NCI-H187 (cell line): Measurements from ENCODE around the gene SPA17.

Source experiments
- DNase-seq, 2 experiments: peaks; one replicate each; lab custom pipeline; 2025; lab: John Stamatoyannopoulos, UW

The SPA17 gene

DNA sequence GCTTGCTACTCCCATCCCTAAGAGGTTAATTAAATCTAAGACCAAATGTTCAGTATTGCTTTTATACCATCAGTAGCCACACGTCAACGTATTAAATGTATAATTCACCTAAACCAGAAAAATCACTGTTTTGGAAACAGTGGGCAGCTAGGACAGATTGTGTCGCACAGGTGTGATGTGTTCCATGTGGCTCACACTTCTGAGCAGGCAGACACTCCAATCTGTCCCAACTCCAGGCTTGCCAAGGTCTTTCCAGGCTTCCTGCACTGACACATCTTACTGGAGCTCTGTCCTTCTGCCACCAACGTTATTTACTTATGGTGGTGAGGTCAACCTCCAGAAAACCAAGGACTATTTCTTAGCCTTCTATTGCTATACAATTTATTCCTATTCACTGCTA, 11.6 kb upstream of the SPA17 start:
- DNase-seq: no peak

DNA sequence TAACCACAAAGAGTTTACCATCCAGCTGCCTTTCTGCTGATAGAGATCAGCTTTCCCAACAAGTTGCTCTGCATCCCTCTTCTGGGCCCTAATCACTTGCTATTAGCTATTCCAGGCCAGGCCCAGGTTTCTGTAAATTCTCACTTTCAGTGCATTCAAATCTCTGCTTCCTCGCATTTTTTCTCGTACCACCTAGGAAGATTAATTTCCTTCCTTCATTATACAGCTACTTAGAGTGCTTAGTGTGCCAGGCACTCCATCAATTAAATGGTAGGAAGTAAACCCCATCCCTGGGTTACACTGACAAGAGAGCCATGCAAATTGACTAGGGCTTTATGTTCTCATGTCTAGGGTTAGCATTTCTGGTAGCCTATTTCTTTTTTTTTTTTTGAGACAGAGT, 9.8 kb upstream of the SPA17 start:
- DNase-seq: no peak

DNA sequence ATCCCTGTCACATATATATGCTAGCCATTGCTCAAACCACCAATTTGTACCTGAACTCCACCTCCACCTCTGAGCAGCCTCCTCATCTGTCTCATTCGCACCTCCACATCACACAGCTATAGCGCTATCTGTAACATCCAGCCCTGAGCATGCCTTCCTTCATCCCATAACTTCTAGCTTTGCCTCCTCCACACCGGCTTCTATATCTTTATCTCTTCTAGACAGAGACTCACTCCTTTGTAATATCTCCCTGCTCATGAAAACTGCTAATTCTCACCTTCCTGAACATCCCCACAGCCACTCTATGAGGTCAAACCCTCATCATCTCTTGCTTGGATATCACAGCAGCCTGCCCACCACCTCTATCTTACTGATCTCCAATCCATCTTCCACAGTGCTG, 6.1 kb upstream of the SPA17 start:
- DNase-seq: no peak

- DNase-seq: no peak
Measured at GRCh38 chr11:124669193-124669592, 4.5 kb upstream of the SPA17 start.

GRCh38 chr11:124670732-124671131, 3.0 kb upstream of the SPA17 start:
- DNase-seq: no peak

DNA sequence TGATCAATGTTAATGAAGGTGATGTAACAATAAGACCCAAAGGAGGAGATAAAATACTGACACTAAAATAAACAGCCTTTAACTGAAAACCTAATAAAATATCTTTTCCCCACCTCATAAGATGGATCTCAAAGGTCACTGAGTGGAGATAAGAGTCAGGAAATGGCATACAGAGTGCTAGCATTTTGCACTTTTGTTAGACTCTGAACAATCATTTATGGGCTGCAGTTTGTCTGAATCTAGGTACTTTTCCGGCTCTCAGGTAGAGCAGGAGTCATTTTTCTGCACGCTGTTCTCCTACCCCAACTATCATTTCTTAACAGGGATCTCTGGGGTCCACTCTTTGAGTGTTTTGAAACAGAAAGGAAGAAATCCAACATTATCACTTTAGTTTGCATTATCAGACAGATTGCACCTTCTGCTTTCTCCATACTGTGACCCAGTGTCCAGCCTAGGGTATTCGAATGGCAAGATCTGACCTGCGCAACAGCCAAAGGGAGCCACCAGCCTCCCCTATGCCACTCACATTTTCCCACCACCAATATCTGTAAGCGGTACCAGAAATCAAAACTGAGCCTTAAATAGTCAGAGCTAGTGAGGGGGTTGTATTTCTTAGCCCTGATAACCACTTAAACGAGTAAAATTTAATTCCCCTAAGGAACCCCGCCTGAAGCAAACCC, 1.0 kb upstream of the SPA17 start:
- no peak for DNase-seq

DNA sequence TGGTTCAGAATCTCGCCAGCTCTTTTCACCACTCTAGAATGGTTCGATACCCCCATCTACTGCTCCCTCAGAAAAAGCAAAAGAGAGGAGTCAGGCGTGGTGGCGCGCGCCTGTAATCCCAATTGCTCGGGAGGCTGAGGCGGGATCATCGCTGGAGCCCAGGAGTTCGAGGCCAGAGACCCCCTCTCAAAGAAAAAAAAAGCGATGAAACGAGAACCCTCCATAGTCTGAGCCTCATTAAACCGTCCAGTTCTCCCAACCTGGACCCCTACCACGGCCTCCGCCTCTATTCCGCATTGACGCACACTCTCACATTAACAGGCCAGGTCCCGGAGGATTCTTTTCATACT, 439 bp downstream of the SPA17 start:
- DNase-seq: no peak

DNA sequence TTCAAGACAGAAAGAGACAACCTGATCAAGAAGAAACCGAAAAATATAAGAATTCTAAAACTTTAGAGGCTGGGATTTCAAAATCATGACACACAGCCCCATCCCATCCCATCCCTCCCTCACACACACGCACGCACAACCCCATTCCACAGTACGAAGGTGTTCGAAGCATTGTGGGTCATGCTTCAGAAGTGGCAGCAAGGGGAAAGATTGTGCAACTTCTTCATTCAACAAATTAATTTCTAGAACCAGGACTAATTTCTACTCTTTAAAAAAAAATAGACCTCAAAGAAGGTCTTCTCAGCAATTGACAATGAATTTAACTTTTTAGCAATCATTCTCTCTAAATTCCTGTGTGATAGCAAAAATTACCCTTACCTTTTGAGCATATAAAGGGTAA, 867 bp downstream of the SPA17 start:
- no peak for DNase-seq

DNA sequence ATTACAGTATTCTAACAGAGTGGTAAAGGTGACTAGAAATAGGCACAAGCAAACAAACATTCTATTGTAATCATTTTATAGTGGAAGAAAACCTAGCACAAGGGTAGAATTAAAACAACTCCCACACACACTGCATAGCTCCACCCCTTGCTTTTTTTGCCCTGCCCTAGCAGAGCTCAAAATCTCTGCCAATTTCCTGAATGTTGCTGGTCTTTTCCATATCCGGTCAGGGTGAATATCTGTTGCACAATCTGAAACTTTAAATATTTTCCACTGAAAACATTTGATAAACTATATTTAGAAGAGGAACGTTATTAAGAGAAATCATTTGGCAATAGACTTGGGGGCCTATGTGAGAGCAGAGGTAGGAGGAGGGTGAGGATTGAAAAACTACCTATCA, 2.7 kb downstream of the SPA17 start:
- DNase-seq: no peak

GRCh38 chr11:124678416-124678815, 4.7 kb downstream of the SPA17 start:
- no peak for DNase-seq

GRCh38 chr11:124681421-124681820, 7.7 kb downstream of the SPA17 start:
- DNase-seq: no peak

DNA sequence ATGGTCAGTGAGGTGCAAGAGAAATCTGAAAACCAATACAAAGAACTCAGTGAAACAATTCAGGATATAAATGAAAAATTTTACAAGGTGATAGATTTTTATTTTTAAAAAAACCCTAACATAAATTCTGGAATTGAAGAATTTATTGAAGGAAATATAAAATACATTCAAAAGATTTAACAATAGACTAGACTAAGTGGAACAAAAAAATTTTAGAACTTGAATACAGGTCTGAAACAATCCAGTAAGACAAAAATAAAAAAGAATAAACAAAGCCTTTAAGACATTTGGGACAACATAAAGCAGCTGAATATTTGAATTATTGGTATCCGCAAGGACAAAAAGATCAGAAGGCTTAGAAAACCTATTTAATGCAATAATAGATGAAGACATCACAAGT, 8.7 kb downstream of the SPA17 start:
- DNase-seq: no peak

GRCh38 chr11:124693142-124693541, 19.4 kb downstream of the SPA17 start:
- DNase-seq: no peak

DNA sequence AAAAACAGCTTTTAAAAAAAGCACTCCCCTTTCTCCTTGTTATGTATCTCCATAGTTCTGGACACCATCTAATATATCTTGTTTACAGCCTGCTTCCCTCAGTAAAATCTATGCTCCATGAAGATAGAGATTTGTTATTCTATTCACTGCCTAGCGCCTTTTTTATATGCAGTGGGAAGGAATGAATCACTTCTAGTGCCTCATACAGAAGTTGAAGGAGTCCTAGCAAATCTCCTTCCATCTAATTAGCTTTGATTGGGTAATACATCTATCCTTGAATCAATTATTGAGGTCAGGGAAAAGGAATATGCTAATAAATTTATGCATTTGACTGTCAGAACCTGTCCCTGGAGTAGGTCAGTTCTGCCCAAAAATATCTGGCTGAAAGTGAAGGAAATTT, 25.8 kb downstream of the SPA17 start:
- DNase-seq: no peak

- no peak for DNase-seq
Measured at GRCh38 chr11:124700028-124700427, 26.3 kb downstream of the SPA17 start.

GRCh38 chr11:124707829-124708228, 34.1 kb downstream of the SPA17 start:
- no peak for DNase-seq

DNA sequence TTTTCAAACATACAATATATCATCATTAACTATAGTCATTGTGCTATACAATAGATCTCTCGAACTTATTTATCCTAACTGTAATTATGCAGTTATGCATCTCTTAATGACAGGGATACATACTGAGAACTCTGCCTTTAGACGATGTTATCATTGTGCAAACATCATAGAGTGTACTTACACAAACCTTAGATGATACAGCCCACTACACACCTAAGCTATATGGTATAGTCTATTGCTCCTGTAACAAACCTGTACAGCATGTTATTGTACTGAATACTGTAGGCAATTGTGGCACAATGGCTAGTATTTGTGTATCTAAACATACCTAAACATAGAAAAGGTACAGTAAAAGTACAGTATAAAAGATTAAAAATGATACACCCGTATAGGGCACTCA, 38.7 kb downstream of the SPA17 start:
- no peak for DNase-seq

DNA sequence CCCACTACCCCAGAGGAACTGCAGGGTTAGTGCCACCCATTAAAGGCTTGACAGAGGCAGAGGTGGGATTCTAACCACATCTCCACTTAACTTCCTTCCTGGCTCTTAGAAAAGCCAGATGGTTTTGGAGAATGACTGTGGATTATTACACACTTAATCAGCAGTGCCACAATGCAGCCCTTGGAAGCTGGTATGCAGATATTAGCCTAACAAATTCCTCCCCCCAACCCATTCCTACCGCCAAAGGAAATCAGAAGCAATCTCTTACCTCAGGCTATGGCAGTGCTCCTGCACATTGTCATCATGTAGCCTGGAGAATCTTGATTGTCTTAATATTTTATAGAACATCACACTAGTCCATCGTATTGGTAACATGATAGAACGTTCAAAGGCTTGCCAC, 42.9 kb downstream of the SPA17 start:
- DNase-seq: no peak

DNA sequence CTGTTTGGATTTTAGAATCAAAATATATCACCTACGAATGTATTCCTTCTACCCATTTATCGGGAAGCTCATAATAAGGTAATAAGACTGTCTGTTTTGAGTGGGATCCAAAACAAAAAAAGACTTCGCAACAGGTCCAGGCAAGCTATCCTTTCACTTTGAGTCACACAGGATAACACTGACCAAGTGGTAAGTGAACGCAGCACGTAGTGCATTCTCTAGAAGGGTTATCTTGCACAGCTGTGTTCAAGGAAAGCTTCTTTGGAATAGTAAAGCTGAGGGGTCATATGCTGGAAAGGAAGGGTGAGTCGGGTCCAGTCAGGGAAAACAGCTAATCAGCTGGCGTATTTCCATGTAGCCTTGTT, 43.7 kb downstream of the SPA17 start:
- DNase-seq: no peak

DNA sequence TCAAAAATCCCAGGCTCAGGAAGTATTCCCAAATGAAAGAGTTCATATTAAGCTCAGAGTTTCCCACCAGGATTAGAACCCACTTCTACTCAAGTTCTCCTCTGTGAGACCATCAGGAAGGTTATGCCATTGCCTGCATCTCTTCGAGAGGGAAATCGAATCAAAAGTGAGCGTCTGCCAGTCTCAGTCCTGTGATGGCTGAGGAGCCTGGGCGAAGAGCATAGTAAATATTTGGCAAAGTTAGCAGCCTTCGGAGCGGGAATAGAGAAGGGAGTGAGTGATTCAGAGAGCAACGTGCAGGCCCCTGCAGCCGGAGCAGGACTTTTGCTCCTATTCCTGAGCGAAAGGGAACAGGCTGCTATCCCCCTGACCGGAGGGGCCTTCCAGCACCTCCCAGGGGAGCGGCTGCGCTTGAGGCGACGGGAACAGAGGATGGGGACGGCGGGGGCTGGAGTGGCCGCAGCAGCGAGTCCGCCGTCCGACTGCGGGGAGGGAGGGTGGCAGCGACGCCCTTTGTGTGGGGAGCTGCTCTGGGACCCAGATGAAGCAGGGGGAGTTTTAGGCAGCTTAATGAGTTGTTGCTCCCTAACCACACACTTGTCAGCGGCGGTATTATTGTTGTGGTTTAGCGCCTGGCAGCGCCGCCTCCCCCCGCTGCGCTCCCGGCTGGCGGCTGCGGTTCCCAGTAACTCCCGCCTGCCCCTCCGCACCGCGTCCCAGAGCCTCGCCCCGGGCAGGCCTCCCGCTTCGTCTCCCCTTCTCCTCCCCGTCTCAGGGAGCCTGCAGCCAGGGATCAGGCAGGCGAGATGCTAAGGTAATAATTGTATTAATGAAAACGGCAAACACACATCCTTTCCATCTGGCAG, 44.3 kb downstream of the SPA17 start:
- DNase-seq: no peak

GRCh38 chr11:124718801-124719200, 45.1 kb downstream of the SPA17 start:
- DNase-seq: no peak

DNA sequence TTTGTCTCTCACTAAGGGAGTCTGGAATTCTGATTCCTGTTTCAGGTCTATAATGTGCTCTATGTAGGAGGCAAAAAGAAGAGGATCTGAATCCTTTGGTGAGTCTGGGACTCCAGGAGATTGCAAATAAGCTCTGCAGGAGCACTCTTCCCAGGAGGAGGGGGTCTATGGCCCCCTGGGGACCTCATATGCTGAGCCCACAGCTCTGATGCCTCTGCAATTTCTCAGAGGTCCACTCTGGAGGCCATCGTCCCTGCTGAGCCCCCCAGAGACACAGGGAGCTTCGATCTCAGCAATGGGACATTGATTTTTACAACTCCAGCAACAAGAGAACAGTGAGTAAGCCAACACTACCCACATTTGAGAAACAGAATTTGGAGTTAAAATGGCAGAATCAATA, 45.8 kb downstream of the SPA17 start:
- DNase-seq: no peak

- DNase-seq: no peak
Measured at GRCh38 chr11:124722176-124722575, 48.5 kb downstream of the SPA17 start.
